HCT116 (cell line): ENCODE data around the gene STAT4. TPM values are rescaled to one million over a fixed set of nuclear protein-coding genes. Genes with fewer than 3 reads are reported as not detected.

Experiments used
- ATAC-seq: fragments of 200-7000 bp; cut with Tn5 transposase; 2 replicates; pipeline ENCODE4 v1.9.1; 2020; ENCODE audit warnings: mild to moderate bottlenecking, moderate library complexity
- BruUV-seq: library from RNA; stranded (reverse); fragments of 400-500 nt; replicated peaks from 2 replicates; lab custom pipeline; 2021; lab: Mats Ljungman, UMichigan
- CTCF ChIA-PET: fragments of 300-600 bp; sonication (Branson Sonifier 250); formaldehyde crosslinking; loops from one replicate; lab custom pipeline; 2021; ENCODE audit warnings: antibody characterized with exemption; lab: Charles Lee
- POLR2A ChIA-PET: fragments of 300-600, 350-600 bp; sonication (Branson Sonifier 250); formaldehyde crosslinking; loops from one replicate; lab custom pipeline; 2021; ENCODE audit warnings: antibody characterized with exemption; lab: Charles Lee
- RAD21 ChIA-PET, 2 experiments: fragments of 300-600 bp; sonication (Branson Sonifier 250); formaldehyde crosslinking; loops; one replicate each; lab custom pipeline; 2023; ENCODE audit warnings: low total read pairs in 2 of 2; ENCODE audit not compliant: uncharacterized antibody in 2 of 2, unreplicated experiment in 2 of 2, low non-redundant PET in 1 of 2; lab: Charles Lee
- DNase-seq: peaks from one replicate; pipeline ENCODE4 v3.0.0-alpha.2; 2010; ENCODE audit warnings: low read depth, low spot score
- H2AFZ ChIP-seq: fragments of 200-600 bp; shearing (Covaris generic), sonication (generic); 2 replicates; pipeline ENCODE4 v1.6.1; 2017; ENCODE audit warnings: low read depth, mixed run types, mixed read lengths, antibody characterized with exemption, low read length; ENCODE audit not compliant: poor library complexity, severe bottlenecking
- H3K27ac ChIP-seq: 2 replicates; pipeline ENCODE4 v1.5.1; 2012; ENCODE audit warnings: low read depth, low read length
- H3K27me3 ChIP-seq: fragments of 200-600 bp; sonication (generic); 2 replicates; pipeline ENCODE4 v1.6.1; 2016; ENCODE audit warnings: mixed run types, low read length, mixed read lengths; ENCODE audit not compliant: insufficient read depth
- H3K36me3 ChIP-seq, 2 experiments: fragments of 200-500 bp in 1 of 2; fragments of 200-600 bp in 1 of 2; sonication (Bioruptor generic) in 1 of 2; sonication (generic) in 1 of 2; 2 replicates each; pipeline versions ENCODE4 v1.5.1 to v1.6.1; 2014 to 2016; ENCODE audit warnings: low read length in 2 of 2, inconsistent platforms in 1 of 2, mixed read lengths in 1 of 2, mixed run types in 1 of 2; ENCODE audit not compliant: insufficient read depth in 2 of 2, control insufficient read depth in 1 of 2
- H3K4me1 ChIP-seq, 2 experiments: fragments of 200-600 bp in 1 of 2; sonication (generic) in 1 of 2; 2 replicates each; pipeline versions ENCODE4 v1.5.1 to v1.6.1; 2012 to 2017; ENCODE audit warnings: low read length in 2 of 2, inconsistent platforms in 1 of 2, mild to moderate bottlenecking in 1 of 2, mixed read lengths in 1 of 2, mixed run types in 1 of 2, moderate library complexity in 1 of 2; ENCODE audit not compliant: insufficient read depth in 2 of 2, control insufficient read depth in 1 of 2
- H3K4me2 ChIP-seq: fragments of 200-600 bp; sonication (generic); 2 replicates; pipeline ENCODE4 v1.6.1; 2017; ENCODE audit warnings: mixed run types, low read length, mixed read lengths
- H3K4me3 ChIP-seq, 2 experiments: fragments of 200-600 bp in 1 of 2; sonication (generic) in 1 of 2; replicated peaks in 1 of 2; 2 replicates each; pipeline ENCODE4 v1.5.1; 2011 to 2016; ENCODE audit warnings: low read length in 2 of 2, control low read depth in 1 of 2, low read depth in 1 of 2, mild to moderate bottlenecking in 1 of 2, mixed read lengths in 1 of 2, mixed run types in 1 of 2
- H3K79me2 ChIP-seq: fragments of 200-600 bp; sonication (generic); 2 replicates; pipeline ENCODE4 v1.6.1; 2017; ENCODE audit warnings: mild to moderate bottlenecking, mixed run types, low read length, moderate library complexity, mixed read lengths; ENCODE audit not compliant: insufficient read depth
- H3K9ac ChIP-seq: fragments of 200-600 bp; sonication (generic); 2 replicates; pipeline ENCODE4 v1.6.1; 2016; ENCODE audit warnings: low read length, mixed read lengths
- H3K9me2 ChIP-seq: fragments of 200-600 bp; sonication (generic), shearing (Covaris generic); 2 replicates; pipeline ENCODE4 v1.6.1; 2017; ENCODE audit warnings: mixed run types, mild to moderate bottlenecking, moderate library complexity; ENCODE audit not compliant: insufficient read depth
- H3K9me3 ChIP-seq, 2 experiments: fragments of 200-500 bp in 1 of 2; fragments of 200-600 bp in 1 of 2; sonication (Bioruptor generic) in 1 of 2; sonication (generic) in 1 of 2; 2 replicates each; pipeline ENCODE4 v1.6.1; 2014 to 2017; ENCODE audit warnings: low read length in 2 of 2, mixed read lengths in 2 of 2, inconsistent platforms in 1 of 2, low read depth in 1 of 2, mild to moderate bottlenecking in 1 of 2, mixed run types in 1 of 2, moderate library complexity in 1 of 2; ENCODE audit not compliant: control insufficient read depth in 1 of 2, insufficient read depth in 1 of 2
- H4K20me1 ChIP-seq: fragments of 200-600 bp; sonication (generic), shearing (Covaris generic); 2 replicates; pipeline ENCODE4 v1.6.1; 2017; ENCODE audit warnings: mixed run types, mild to moderate bottlenecking, moderate library complexity; ENCODE audit not compliant: insufficient read depth
- ATF3 ChIP-seq: IDR thresholded peaks from 2 replicates; pipeline ENCODE4 v1.6.1; 2012
- CBX3 ChIP-seq: IDR thresholded peaks from 2 replicates; pipeline ENCODE4 v1.6.1; 2012; ENCODE audit warnings: low read depth
- CEBPB ChIP-seq: IDR thresholded peaks from 2 replicates; pipeline ENCODE4 v1.6.1; 2012; ENCODE audit warnings: low read depth
- CTCF ChIP-seq, 3 experiments: fragments of 200-600 bp in 1 of 3; sonication (generic) in 1 of 3; IDR thresholded peaks in 2 of 3; conservative IDR thresholded peaks in 1 of 3; 2 replicates each; pipeline ENCODE4 v1.5.1; 2012 to 2017; ENCODE audit warnings: low read depth in 2 of 3, low read length in 2 of 3, antibody characterized with exemption in 1 of 3, borderline replicate concordance in 1 of 3, control low read depth in 1 of 3, mild to moderate bottlenecking in 1 of 3, mixed read lengths in 1 of 3, mixed run types in 1 of 3, moderate library complexity in 1 of 3; ENCODE audit not compliant: insufficient read depth in 1 of 3
- FOSL1 ChIP-seq: IDR thresholded peaks from 2 replicates; pipeline ENCODE4 v1.6.1; 2012; ENCODE audit warnings: low read depth
- JUND ChIP-seq: IDR thresholded peaks from 2 replicates; pipeline ENCODE4 v1.6.1; 2012
- REST ChIP-seq: IDR thresholded peaks from 2 replicates; pipeline ENCODE4 v1.6.1; 2012; ENCODE audit warnings: low read depth
- SIN3A ChIP-seq: IDR thresholded peaks from 2 replicates; pipeline ENCODE4 v1.6.1; 2012; ENCODE audit warnings: low read depth
- SP1 ChIP-seq: IDR thresholded peaks from 2 replicates; pipeline ENCODE4 v1.6.1; 2012; ENCODE audit warnings: low read depth
- SRF ChIP-seq: IDR thresholded peaks from 2 replicates; pipeline ENCODE4 v1.6.1; 2012; ENCODE audit warnings: low read depth
- YY1 ChIP-seq: IDR thresholded peaks from 2 replicates; pipeline ENCODE4 v1.6.1; 2011; ENCODE audit warnings: low read length, low read depth, moderate library complexity, mild to moderate bottlenecking; ENCODE audit not compliant: insufficient replicate concordance; ENCODE audit errors: extremely low read depth
- ZBTB33 ChIP-seq: IDR thresholded peaks from 2 replicates; pipeline ENCODE4 v1.6.1; 2011; ENCODE audit warnings: mild to moderate bottlenecking, low read length, moderate library complexity; ENCODE audit not compliant: insufficient replicate concordance; ENCODE audit errors: extremely low read depth
- ZFX ChIP-seq: fragments of 450-650 bp; IDR thresholded peaks from 2 replicates; pipeline ENCODE4 v1.6.1; 2017
- ZNF274 ChIP-seq: fragments of 200-500 bp; sonication (Bioruptor generic); IDR thresholded peaks from 2 replicates; pipeline ENCODE4 v1.6.1; 2014; ENCODE audit warnings: mild to moderate bottlenecking, low read depth, low read length, inconsistent platforms
- intact Hi-C: fragments of 100-400 bp; cut with micrococcal nuclease; formaldehyde crosslinking; loops from 2 replicates; pipeline ENCODE4 v1.10.0; 2022
- total RNA-seq: library from RNA; stranded (reverse); gene quantifications from one replicate; pipeline ENCODE4 v1.2.1, GENCODE V29; 2021; ENCODE audit not compliant: unreplicated experiment

STAT4 gene
- total RNA-seq, 1 experiment from 2014 or later, result 2.0 TPM

GRCh38 chr2:191006297-191006696, 144.5 kb downstream of the STAT4 start:
- RAD21 ChIA-PET, result no interaction called here

More at GRCh38 chr2:191006297-191006696, 144.5 kb downstream of the STAT4 start:
- Histone ChIP-seq H3K4me2 (no peak overlapping the region), H3K4me1 (no peaks in the 10 kb centered on the region), H4K20me1 (no peaks in the 10 kb centered on the region), H3K36me3 (peaks cover 69 to 73% of the 10 kb centered on the region in 2 experiments), H2AFZ (no peak overlapping the region), H3K9me2 (no peaks in the 10 kb centered on the region), H3K27me3 (no peaks in the 10 kb centered on the region), H3K27ac (no peak overlapping the region), H3K4me3 (no peak overlapping the region), H3K79me2 (peaks cover 11% of the 10 kb centered on the region), H3K9ac (no peak overlapping the region), H3K9me3 (no peaks in the 10 kb centered on the region)
- POLR2A ChIA-PET, result no interaction called here
- intact Hi-C loops, result no loop called here
- DNase-seq, result no peak
- BruUV-seq, result no TSS peak
- no peak for ATAC-seq
- CTCF ChIA-PET, result no interaction called here
- TF ChIP-seq REST (no peak), SIN3A (no peak), CEBPB (no peak), YY1 (no peak), SP1 (no peak), SRF (no peak), ZBTB33 (no peak), ATF3 (no peak), CTCF (IDR thresholded peaks at IDR 0.05 in 2 of 3, conservative IDR thresholded peaks at IDR 0.05 in 1 of 3; ENCODE audit: borderline replicate concordance in 1 of 3, insufficient read depth in 1 of 3, low read depth in 2 of 3, low read length in 2 of 3) (no peak), CBX3 (no peak), ZFX (no peak), ZNF274 (no peak), JUND (no peak), FOSL1 (no peak)
